K562 (cell line): ENCODE measurements around the gene CAPN5.

ENCODE experiments used
- MAFF ChIP-seq: IDR thresholded peaks from 2 replicates; pipeline ENCODE4 v1.6.1; 2012; ENCODE audit warnings: low read length, improper control_type of control experiment
- POLR3A ChIP-seq: IDR thresholded peaks from 2 replicates; pipeline ENCODE4 v1.6.1; 2011; ENCODE audit warnings: borderline replicate concordance, mild to moderate bottlenecking, moderate library complexity; ENCODE audit not compliant: insufficient read length, insufficient read depth; ENCODE audit errors: extremely low read depth
- RAD21 ChIP-seq, 2 experiments: fragments of 250-450 bp in 1 of 2; fragments of 450-650 bp in 1 of 2; sonication (Bioruptor Pico) in 1 of 2; formaldehyde crosslinking in 1 of 2; IDR thresholded peaks in 1 of 2; conservative IDR thresholded peaks in 1 of 2; 2 replicates each; pipeline versions ENCODE4 v1.4.0 to v1.8.0; 2020 to 2022; ENCODE audit warnings: mild to moderate bottlenecking in 2 of 2, moderate library complexity in 1 of 2
- RBM39 ChIP-seq: fragments of 200-400 bp; formaldehyde crosslinking; optimal IDR thresholded peaks from 2 replicates; pipeline ENCODE3; 2018; ENCODE audit warnings: low read depth, low read length
- ZBTB11 ChIP-seq, 3 experiments: fragments of 200-800 bp in 1 of 3; fragments of 250-450 bp in 1 of 3; fragments of 450-650 bp in 1 of 3; sonication (Bioruptor Pico) in 1 of 3; sonication (Bioruptor generic) in 1 of 3; formaldehyde crosslinking in 1 of 3; IDR thresholded peaks; 2 replicates each; pipeline versions ENCODE4 v1.6.1 to v1.8.0; 2016 to 2022; ENCODE audit warnings: mild to moderate bottlenecking in 2 of 3, missing genetic modification characterization in 2 of 3, missing compliant biosample characterization in 1 of 3, moderate library complexity in 1 of 3
- ZBTB49 ChIP-seq: sonication (generic); formaldehyde crosslinking; IDR thresholded peaks from 2 replicates; pipeline ENCODE4 v1.8.0; 2022; ENCODE audit warnings: missing genetic modification reagents, mild to moderate bottlenecking, borderline replicate concordance

- TF ChIP-seq MAFF (no peak), RBM39 (no peak), ZBTB11 (CRISPR knock-in tag; IDR thresholded peaks at IDR 0.05) (no peak), RAD21 (CRISPR knock-in tag; conservative IDR thresholded peaks at IDR 0.05 in 1 of 2, IDR thresholded peaks at IDR 0.05 in 1 of 2) (no peak), ZBTB49 (CRISPR knock-in tag) (no peak), POLR3A (no peak)
Measured at GRCh38 chr11:77129069-77129841, 62.5 kb downstream of the CAPN5 start.
